PC-9 (cell line): Measurements from ENCODE around the gene AMMECR1.

Experiments
- EZH2 ChIP-seq: fragments of 200-600 bp; sonication (generic); IDR thresholded peaks from 2 replicates; pipeline ENCODE4 v1.8.0; 2017; ENCODE audit warnings: antibody characterized with exemption, low read depth
- TF ChIP-seq, protein P1 (sequence below): fragments of 200-600 bp; sonication (generic); conservative IDR thresholded peaks from 2 replicates; pipeline ENCODE4 v1.6.1; 2017; ENCODE audit warnings: mixed run types, antibody characterized with exemption, mild to moderate bottlenecking, moderate library complexity

DNA sequence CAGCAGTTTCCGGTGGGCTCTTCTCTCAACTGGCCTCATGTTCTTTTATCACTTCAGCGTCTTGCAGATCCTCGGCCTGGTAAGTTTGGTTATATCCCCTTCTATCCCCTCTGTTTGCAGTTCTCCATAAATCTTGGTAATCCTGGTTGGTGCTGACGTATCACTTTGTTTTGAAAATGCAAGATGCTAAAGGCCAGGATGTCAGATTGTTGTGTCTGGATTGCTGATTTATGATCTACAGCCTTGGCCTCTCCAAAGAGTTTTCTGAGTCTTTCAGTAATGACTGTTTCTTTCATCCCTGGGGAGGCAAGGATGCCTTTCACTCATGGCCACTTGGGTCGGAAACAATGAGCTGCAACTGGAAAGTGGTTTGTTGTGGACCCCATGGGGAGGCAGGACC is 146.4 kb downstream of the AMMECR1 start:
- TF ChIP-seq, protein P1, sequence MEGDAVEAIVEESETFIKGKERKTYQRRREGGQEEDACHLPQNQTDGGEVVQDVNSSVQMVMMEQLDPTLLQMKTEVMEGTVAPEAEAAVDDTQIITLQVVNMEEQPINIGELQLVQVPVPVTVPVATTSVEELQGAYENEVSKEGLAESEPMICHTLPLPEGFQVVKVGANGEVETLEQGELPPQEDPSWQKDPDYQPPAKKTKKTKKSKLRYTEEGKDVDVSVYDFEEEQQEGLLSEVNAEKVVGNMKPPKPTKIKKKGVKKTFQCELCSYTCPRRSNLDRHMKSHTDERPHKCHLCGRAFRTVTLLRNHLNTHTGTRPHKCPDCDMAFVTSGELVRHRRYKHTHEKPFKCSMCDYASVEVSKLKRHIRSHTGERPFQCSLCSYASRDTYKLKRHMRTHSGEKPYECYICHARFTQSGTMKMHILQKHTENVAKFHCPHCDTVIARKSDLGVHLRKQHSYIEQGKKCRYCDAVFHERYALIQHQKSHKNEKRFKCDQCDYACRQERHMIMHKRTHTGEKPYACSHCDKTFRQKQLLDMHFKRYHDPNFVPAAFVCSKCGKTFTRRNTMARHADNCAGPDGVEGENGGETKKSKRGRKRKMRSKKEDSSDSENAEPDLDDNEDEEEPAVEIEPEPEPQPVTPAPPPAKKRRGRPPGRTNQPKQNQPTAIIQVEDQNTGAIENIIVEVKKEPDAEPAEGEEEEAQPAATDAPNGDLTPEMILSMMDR, result no peak
- TF ChIP-seq EZH2, result no peak
